GM23338 (cell line): ENCODE data around the gene MRPL37. TPM values are rescaled to one million over a fixed set of nuclear protein-coding genes. Genes with fewer than 3 reads are reported as not detected.

Experiments used
- ATAC-seq: fragments of 200-7000 bp; cut with Tn5 transposase; 3 replicates; pipeline ENCODE4 v1.9.1; 2020
- DNase-seq: peaks from one replicate; pipeline ENCODE4 v3.0.0-alpha.2; 2015; ENCODE audit warnings: low spot score
- H2AFZ ChIP-seq: fragments of 200-600 bp; sonication (generic); 2 replicates; pipeline ENCODE4 v1.8.0; 2016; ENCODE audit warnings: antibody characterized with exemption, mild to moderate bottlenecking, moderate library complexity
- H3F3A ChIP-seq: fragments of 200-600 bp; sonication (generic); replicated peaks from 2 replicates; pipeline ENCODE4 v1.8.0; 2017; ENCODE audit warnings: antibody characterized with exemption, mixed run types, low read depth
- H3K27ac ChIP-seq: fragments of 200-600 bp; sonication (generic); 2 replicates; pipeline ENCODE4 v1.6.1; 2016; ENCODE audit warnings: low read depth
- H3K27me3 ChIP-seq: fragments of 200-600 bp; sonication (generic); 2 replicates; pipeline ENCODE4 v1.8.0; 2016; ENCODE audit warnings: mild to moderate bottlenecking, mixed run types, moderate library complexity; ENCODE audit not compliant: insufficient read depth
- H3K36me3 ChIP-seq: fragments of 200-600 bp; sonication (generic); 2 replicates; pipeline ENCODE4 v1.8.0; 2016; ENCODE audit warnings: mild to moderate bottlenecking; ENCODE audit not compliant: insufficient read depth
- H3K4me1 ChIP-seq: fragments of 200-600 bp; sonication (generic); 2 replicates; pipeline ENCODE4 v1.8.0; 2016; ENCODE audit warnings: mild to moderate bottlenecking, moderate library complexity; ENCODE audit not compliant: insufficient read depth
- H3K4me2 ChIP-seq: fragments of 200-600 bp; sonication (generic); 2 replicates; pipeline ENCODE4 v1.7.1; 2017; ENCODE audit warnings: mixed run types
- H3K4me3 ChIP-seq: fragments of 200-600 bp; sonication (generic); 2 replicates; pipeline ENCODE4 v1.6.1; 2016; ENCODE audit warnings: mixed run types
- H3K79me2 ChIP-seq: fragments of 200-600 bp; sonication (generic); replicated peaks from 2 replicates; pipeline ENCODE4 v1.8.0; 2017; ENCODE audit warnings: mild to moderate bottlenecking; ENCODE audit not compliant: insufficient read depth
- H3K9me2 ChIP-seq: fragments of 200-600 bp; sonication (generic); 2 replicates; pipeline ENCODE4 v1.8.0; 2017; ENCODE audit not compliant: insufficient read depth
- H4K20me1 ChIP-seq: fragments of 200-600 bp; sonication (generic); replicated peaks from 2 replicates; pipeline ENCODE4 v1.8.0; 2017; ENCODE audit warnings: mild to moderate bottlenecking; ENCODE audit not compliant: insufficient read depth
- H3K27ac Mint-ChIP-seq: 2 replicates; pipeline ENCODE4 v1.8.0; 2020; ENCODE audit warnings: inconsistent platforms, mild to moderate bottlenecking, moderate library complexity, mixed read lengths
- H3K27me3 Mint-ChIP-seq: 3 replicates; pipeline ENCODE4 v1.8.0; 2022; ENCODE audit warnings: low read depth, mild to moderate bottlenecking, moderate library complexity, mixed read lengths, inconsistent platforms; ENCODE audit not compliant: insufficient read depth, poor library complexity
- H3K36me3 Mint-ChIP-seq: 3 replicates; pipeline ENCODE4 v1.8.0; 2021; ENCODE audit warnings: low read depth, mild to moderate bottlenecking, inconsistent platforms, moderate library complexity, mixed read lengths
- H3K4me1 Mint-ChIP-seq: 3 replicates; pipeline ENCODE4 v1.8.0; 2020; ENCODE audit warnings: mild to moderate bottlenecking, inconsistent platforms, mixed read lengths
- H3K4me3 Mint-ChIP-seq: 3 replicates; pipeline ENCODE4 v1.8.0; 2021; ENCODE audit warnings: moderate library complexity, mild to moderate bottlenecking, inconsistent platforms, mixed read lengths
- H3K9me3 Mint-ChIP-seq: 3 replicates; pipeline ENCODE4 v1.8.0; 2020; ENCODE audit warnings: moderate library complexity, mild to moderate bottlenecking, inconsistent platforms, mixed read lengths
- CREB1 ChIP-seq: fragments of 250-450 bp; sonication (Bioruptor Pico); IDR thresholded peaks from 2 replicates; pipeline ENCODE4 v1.5.0; 2020; ENCODE audit warnings: low read depth, mild to moderate bottlenecking, moderate library complexity
- EZH2 ChIP-seq: fragments of 200-600 bp; sonication (generic); IDR thresholded peaks from one replicate; pipeline ENCODE4 v1.8.0; 2017; ENCODE audit warnings: antibody characterized with exemption, mild to moderate bottlenecking, low read depth; ENCODE audit not compliant: unreplicated experiment
- EZH2phosphoT487 ChIP-seq: fragments of 200-600 bp; sonication (generic); IDR thresholded peaks from one replicate; pipeline ENCODE4 v1.8.1; 2018; ENCODE audit warnings: antibody characterized with exemption; ENCODE audit not compliant: unreplicated experiment
- JUNB ChIP-seq: IDR thresholded peaks from one replicate; pipeline ENCODE4 v1.6.1; 2016; ENCODE audit warnings: antibody characterized with exemption; ENCODE audit not compliant: unreplicated experiment
- POLR2AphosphoS5 ChIP-seq: IDR thresholded peaks from 2 replicates; pipeline ENCODE4 v1.6.1; 2016; ENCODE audit warnings: antibody characterized with exemption, low read depth
- REST ChIP-seq: IDR thresholded peaks from one replicate; pipeline ENCODE4 v1.6.1; 2018; ENCODE audit warnings: antibody characterized with exemption; ENCODE audit not compliant: unreplicated experiment
- STAT1 ChIP-seq: IDR thresholded peaks from one replicate; pipeline ENCODE4 v1.6.1; 2016; ENCODE audit warnings: antibody characterized with exemption; ENCODE audit not compliant: unreplicated experiment
- ZNF462 ChIP-seq: fragments of 250-450 bp; sonication (Bioruptor Pico); IDR thresholded peaks from 2 replicates; pipeline ENCODE4 v1.5.0; 2020; ENCODE audit warnings: mild to moderate bottlenecking, moderate library complexity
- polyA plus RNA-seq: library from polyadenylated mRNA; unstranded; fragments of >200 nt; fragmentation: Nextera tagmentation; extraction: Ambion mirVana; gene quantifications from 2 replicates; pipeline ENCODE4 v1.2.1, GENCODE V29; 2016
- total RNA-seq: library from RNA; depleted of rRNA; stranded (reverse); fragments of >200 nt; shearing (Covaris generic); gene quantifications from 2 replicates; pipeline ENCODE4 v1.2.3, GENCODE V29; 2014
- TF ChIP-seq, protein P1 (sequence below), 2 experiments: fragments of 200-600 bp in 1 of 2; sonication (generic) in 1 of 2; conservative IDR thresholded peaks; 2 replicates each; pipeline versions ENCODE4 v1.5.1 to v1.6.1; 2016 to 2017; ENCODE audit warnings: antibody characterized with exemption in 2 of 2, low read depth in 2 of 2, mild to moderate bottlenecking in 2 of 2, moderate library complexity in 1 of 2
- TF ChIP-seq, protein P2 (sequence below): IDR thresholded peaks from 2 replicates; pipeline ENCODE4 v1.6.1; 2016; ENCODE audit warnings: antibody characterized with exemption

MRPL37 gene
- total and polyA plus RNA-seq, 2 experiments from 2014 or later: 130 to 155 TPM

GRCh38 chr1:54161495-54162168 lies 38.3 kb upstream of the MRPL37 start (continued):
- TF ChIP-seq REST: no peak

GRCh38 chr1:54163051-54163450 lies 36.9 kb upstream of the MRPL37 start:
- Histone ChIP-seq H3K27ac (no peak overlapping the region), H3K4me2 (no peak overlapping the region), H2AFZ (no peak overlapping the region), H3K36me3 (no peaks in the 10 kb centered on the region), H3K9me2 (no peaks in the 10 kb centered on the region), H3K4me3 (no peak overlapping the region), H3K79me2 (no peaks in the 10 kb centered on the region), H3K27me3 (no peaks in the 10 kb centered on the region), H3F3A (no peaks in the 10 kb centered on the region), H3K4me1 (no peaks in the 10 kb centered on the region), H4K20me1 (no peaks in the 10 kb centered on the region)
- peaks cover 8% of the 10 kb centered on the region for H3K27me3 Mint-ChIP-seq
- H3K36me3 Mint-ChIP-seq: no peaks in the 10 kb centered on the region
- peaks cover 7% of the 10 kb centered on the region; the same call in 1 of the 3 replicates for H3K4me1 Mint-ChIP-seq
- no peaks in the 10 kb centered on the region for H3K9me3 Mint-ChIP-seq
- ATAC-seq (no peak), DNase-seq (no peak)
- H3K27ac Mint-ChIP-seq: no peak overlapping the region
- no peak overlapping the region for H3K4me3 Mint-ChIP-seq
- no peak for TF ChIP-seq JUNB
- no peak for TF ChIP-seq STAT1
- TF ChIP-seq, protein P1, sequence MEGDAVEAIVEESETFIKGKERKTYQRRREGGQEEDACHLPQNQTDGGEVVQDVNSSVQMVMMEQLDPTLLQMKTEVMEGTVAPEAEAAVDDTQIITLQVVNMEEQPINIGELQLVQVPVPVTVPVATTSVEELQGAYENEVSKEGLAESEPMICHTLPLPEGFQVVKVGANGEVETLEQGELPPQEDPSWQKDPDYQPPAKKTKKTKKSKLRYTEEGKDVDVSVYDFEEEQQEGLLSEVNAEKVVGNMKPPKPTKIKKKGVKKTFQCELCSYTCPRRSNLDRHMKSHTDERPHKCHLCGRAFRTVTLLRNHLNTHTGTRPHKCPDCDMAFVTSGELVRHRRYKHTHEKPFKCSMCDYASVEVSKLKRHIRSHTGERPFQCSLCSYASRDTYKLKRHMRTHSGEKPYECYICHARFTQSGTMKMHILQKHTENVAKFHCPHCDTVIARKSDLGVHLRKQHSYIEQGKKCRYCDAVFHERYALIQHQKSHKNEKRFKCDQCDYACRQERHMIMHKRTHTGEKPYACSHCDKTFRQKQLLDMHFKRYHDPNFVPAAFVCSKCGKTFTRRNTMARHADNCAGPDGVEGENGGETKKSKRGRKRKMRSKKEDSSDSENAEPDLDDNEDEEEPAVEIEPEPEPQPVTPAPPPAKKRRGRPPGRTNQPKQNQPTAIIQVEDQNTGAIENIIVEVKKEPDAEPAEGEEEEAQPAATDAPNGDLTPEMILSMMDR (conservative IDR thresholded peaks at IDR 0.05; ENCODE audit: low read depth in 2 of 2): no peak
- no peak for TF ChIP-seq CREB1 (CRISPR knock-in tag)
- TF ChIP-seq EZH2: no peak
- TF ChIP-seq POLR2AphosphoS5: no peak
- TF ChIP-seq, protein P2, sequence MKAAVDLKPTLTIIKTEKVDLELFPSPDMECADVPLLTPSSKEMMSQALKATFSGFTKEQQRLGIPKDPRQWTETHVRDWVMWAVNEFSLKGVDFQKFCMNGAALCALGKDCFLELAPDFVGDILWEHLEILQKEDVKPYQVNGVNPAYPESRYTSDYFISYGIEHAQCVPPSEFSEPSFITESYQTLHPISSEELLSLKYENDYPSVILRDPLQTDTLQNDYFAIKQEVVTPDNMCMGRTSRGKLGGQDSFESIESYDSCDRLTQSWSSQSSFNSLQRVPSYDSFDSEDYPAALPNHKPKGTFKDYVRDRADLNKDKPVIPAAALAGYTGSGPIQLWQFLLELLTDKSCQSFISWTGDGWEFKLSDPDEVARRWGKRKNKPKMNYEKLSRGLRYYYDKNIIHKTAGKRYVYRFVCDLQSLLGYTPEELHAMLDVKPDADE: no peak
- no peak for TF ChIP-seq EZH2phosphoT487
- no peak for TF ChIP-seq ZNF462
